ENCODE measurements around the gene EDARADD.

EDARADD gene

GRCh38 chr1:236489710-236490377 lies 95.8 kb downstream of the EDARADD start:
- no peak overlapping the region for H3K27ac Mint-ChIP-seq

GRCh38 chr1:236491469-236492136 lies 97.5 kb downstream of the EDARADD start:
- H3K27me3 Mint-ChIP-seq (ENCODE audit: low read depth): peaks cover 15% of the 10 kb centered on the region
- no peak overlapping the region for H3K27ac Mint-ChIP-seq
- H3K9me3 Mint-ChIP-seq: no peaks in the 10 kb centered on the region
- TF ChIP-seq CTCF (IDR thresholded peaks at IDR 0.05; ENCODE audit: unreplicated experiment in 3 of 3): no peak
- peaks cover 10% of the 10 kb centered on the region for H3K4me1 Mint-ChIP-seq
- no peak overlapping the region for H3K4me3 Mint-ChIP-seq
- H3K36me3 Mint-ChIP-seq (ENCODE audit: low read depth): no peaks in the 10 kb centered on the region

More at GRCh38 chr1:236489710-236490377, 95.8 kb downstream of the EDARADD start:
- Mint-ChIP-seq H3K9me3 (no peaks in the 10 kb centered on the region), H3K27me3 (ENCODE audit: low read depth) (peaks cover 19% of the 10 kb centered on the region), H3K36me3 (ENCODE audit: low read depth) (no peaks in the 10 kb centered on the region), H3K4me1 (peaks cover 9% of the 10 kb centered on the region), H3K4me3 (no peak overlapping the region)
- peak; percentile 63 to 65 (median 63) for TF ChIP-seq CTCF (IDR thresholded peaks at IDR 0.05; ENCODE audit: unreplicated experiment in 3 of 3)

GRCh38 chr1:236492378-236492777 lies 98.3 kb downstream of the EDARADD start:
- peaks cover 10% of the 10 kb centered on the region for H3K4me1 Mint-ChIP-seq
- no peak overlapping the region for H3K4me3 Mint-ChIP-seq
- H3K9me3 Mint-ChIP-seq: no peaks in the 10 kb centered on the region
- H3K36me3 Mint-ChIP-seq (ENCODE audit: low read depth): no peaks in the 10 kb centered on the region
- peaks cover 15% of the 10 kb centered on the region for H3K27me3 Mint-ChIP-seq (ENCODE audit: low read depth)
- no peak for TF ChIP-seq CTCF (IDR thresholded peaks at IDR 0.05; ENCODE audit: unreplicated experiment in 3 of 3)
- no peak overlapping the region for H3K27ac Mint-ChIP-seq

GRCh38 chr1:236494082-236494481 lies 100.0 kb downstream of the EDARADD start:
- Mint-ChIP-seq H3K27ac (peak overlapping the region in 1 of 3 experiments; percentile 4), H3K9me3 (no peaks in the 10 kb centered on the region), H3K4me1 (peaks cover 10% of the 10 kb centered on the region), H3K27me3 (ENCODE audit: low read depth) (peaks cover 15% of the 10 kb centered on the region), H3K36me3 (ENCODE audit: low read depth) (no peaks in the 10 kb centered on the region), H3K4me3 (no peak overlapping the region)
- TF ChIP-seq CTCF (IDR thresholded peaks at IDR 0.05; ENCODE audit: unreplicated experiment in 3 of 3): no peak

- no peak for TF ChIP-seq CTCF (IDR thresholded peaks at IDR 0.05; ENCODE audit: unreplicated experiment in 3 of 3)
- Mint-ChIP-seq H3K27me3 (ENCODE audit: low read depth) (peaks cover 15% of the 10 kb centered on the region), H3K4me3 (no peak overlapping the region), H3K9me3 (no peaks in the 10 kb centered on the region), H3K36me3 (ENCODE audit: low read depth) (no peaks in the 10 kb centered on the region), H3K27ac (peak overlapping the region in 1 of 3 experiments; percentile 4), H3K4me1 (peaks cover 10% of the 10 kb centered on the region)
Observed at GRCh38 chr1:236494586-236495466, 100.7 kb downstream of the EDARADD start.

Measured in nephron (organoid).